ENCODE results near the gene EIF6. TPM values are rescaled to one million over a fixed set of nuclear protein-coding genes. Genes with fewer than 3 reads are reported as not detected.

Gene EIF6
- total and polyA plus RNA-seq, 9 of the 15 experiments (the other 6 are each of a cell fraction or from before 2014, with no cell fraction given): 165 to 832 (median 229) TPM

GRCh38 chr20:35271073-35271882, 13.3 kb downstream of the EIF6 start (continued):
- TF ChIP-seq BRD9 (IDR thresholded peaks at IDR 0.05; ENCODE audit: low read depth, partially characterized antibody) (peak; percentile 26), C11orf30 (IDR thresholded peaks at IDR 0.05; ENCODE audit: low read depth) (peak; percentile 92), FOXM1 (IDR thresholded peaks at IDR 0.05; ENCODE audit: low read depth) (no peak), FOXM1 (CRISPR knock-in tag; IDR thresholded peaks at IDR 0.05; ENCODE audit: low read depth) (no peak), HNRNPK (IDR thresholded peaks at IDR 0.05; ENCODE audit: low read depth, low read length, poor library complexity, severe bottlenecking) (no peak), KLF13 (tag; IDR thresholded peaks at IDR 0.05; ENCODE audit: borderline replicate concordance, low read depth) (no peak), TBP (optimal IDR thresholded peaks at IDR 0.05; ENCODE audit: low read depth, low read length) (peak; percentile 31), MEIS2 (IDR thresholded peaks at IDR 0.05; ENCODE audit: partially characterized antibody) (peak; percentile 9), EP300 (IDR thresholded peaks at IDR 0.05; ENCODE audit: low read length) (peak; percentile 23; the same call in 1 of the 2 replicates), CXXC5 (CRISPR knock-in tag; IDR thresholded peaks at IDR 0.05) (0 out of 2 replicates have a peak, but pooled peaks have one; percentile 10), TBL1XR1 (IDR thresholded peaks at IDR 0.05; ENCODE audit: low read length in 2 of 2) (no peak), POLR2G (IDR thresholded peaks at IDR 0.05; ENCODE audit: low read depth, low read length) (peak; percentile 42; the same call in 1 of the 2 replicates), ZC3H4 (CRISPR knock-in tag; IDR thresholded peaks at IDR 0.05; ENCODE audit: borderline replicate concordance) (no peak), TOE1 (IDR thresholded peaks at IDR 0.05; ENCODE audit: borderline replicate concordance) (peak; percentile 68; the same call in 1 of the 2 replicates), TOE1 (CRISPR knock-in tag; IDR thresholded peaks at IDR 0.05; ENCODE audit: borderline replicate concordance, low read depth) (no peak), PHF8 (IDR thresholded peaks at IDR 0.05; ENCODE audit: borderline replicate concordance, low read length) (peak; percentile 41; the same call in 1 of the 2 replicates)
- TF ChIP-seq, protein P1, sequence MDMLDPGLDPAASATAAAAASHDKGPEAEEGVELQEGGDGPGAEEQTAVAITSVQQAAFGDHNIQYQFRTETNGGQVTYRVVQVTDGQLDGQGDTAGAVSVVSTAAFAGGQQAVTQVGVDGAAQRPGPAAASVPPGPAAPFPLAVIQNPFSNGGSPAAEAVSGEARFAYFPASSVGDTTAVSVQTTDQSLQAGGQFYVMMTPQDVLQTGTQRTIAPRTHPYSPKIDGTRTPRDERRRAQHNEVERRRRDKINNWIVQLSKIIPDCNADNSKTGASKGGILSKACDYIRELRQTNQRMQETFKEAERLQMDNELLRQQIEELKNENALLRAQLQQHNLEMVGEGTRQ (CRISPR knock-in tag; IDR thresholded peaks at IDR 0.05): peak; percentile 62
- TF ChIP-seq, protein P2, sequence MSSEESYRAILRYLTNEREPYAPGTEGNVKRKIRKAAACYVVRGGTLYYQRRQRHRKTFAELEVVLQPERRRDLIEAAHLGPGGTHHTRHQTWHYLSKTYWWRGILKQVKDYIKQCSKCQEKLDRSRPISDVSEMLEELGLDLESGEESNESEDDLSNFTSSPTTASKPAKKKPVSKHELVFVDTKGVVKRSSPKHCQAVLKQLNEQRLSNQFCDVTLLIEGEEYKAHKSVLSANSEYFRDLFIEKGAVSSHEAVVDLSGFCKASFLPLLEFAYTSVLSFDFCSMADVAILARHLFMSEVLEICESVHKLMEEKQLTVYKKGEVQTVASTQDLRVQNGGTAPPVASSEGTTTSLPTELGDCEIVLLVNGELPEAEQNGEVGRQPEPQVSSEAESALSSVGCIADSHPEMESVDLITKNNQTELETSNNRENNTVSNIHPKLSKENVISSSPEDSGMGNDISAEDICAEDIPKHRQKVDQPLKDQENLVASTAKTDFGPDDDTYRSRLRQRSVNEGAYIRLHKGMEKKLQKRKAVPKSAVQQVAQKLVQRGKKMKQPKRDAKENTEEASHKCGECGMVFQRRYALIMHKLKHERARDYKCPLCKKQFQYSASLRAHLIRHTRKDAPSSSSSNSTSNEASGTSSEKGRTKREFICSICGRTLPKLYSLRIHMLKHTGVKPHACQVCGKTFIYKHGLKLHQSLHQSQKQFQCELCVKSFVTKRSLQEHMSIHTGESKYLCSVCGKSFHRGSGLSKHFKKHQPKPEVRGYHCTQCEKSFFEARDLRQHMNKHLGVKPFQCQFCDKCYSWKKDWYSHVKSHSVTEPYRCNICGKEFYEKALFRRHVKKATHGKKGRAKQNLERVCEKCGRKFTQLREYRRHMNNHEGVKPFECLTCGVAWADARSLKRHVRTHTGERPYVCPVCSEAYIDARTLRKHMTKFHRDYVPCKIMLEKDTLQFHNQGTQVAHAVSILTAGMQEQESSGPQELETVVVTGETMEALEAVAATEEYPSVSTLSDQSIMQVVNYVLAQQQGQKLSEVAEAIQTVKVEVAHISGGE (CRISPR knock-in tag; IDR thresholded peaks at IDR 0.05): no peak
- TF ChIP-seq, protein P3, sequence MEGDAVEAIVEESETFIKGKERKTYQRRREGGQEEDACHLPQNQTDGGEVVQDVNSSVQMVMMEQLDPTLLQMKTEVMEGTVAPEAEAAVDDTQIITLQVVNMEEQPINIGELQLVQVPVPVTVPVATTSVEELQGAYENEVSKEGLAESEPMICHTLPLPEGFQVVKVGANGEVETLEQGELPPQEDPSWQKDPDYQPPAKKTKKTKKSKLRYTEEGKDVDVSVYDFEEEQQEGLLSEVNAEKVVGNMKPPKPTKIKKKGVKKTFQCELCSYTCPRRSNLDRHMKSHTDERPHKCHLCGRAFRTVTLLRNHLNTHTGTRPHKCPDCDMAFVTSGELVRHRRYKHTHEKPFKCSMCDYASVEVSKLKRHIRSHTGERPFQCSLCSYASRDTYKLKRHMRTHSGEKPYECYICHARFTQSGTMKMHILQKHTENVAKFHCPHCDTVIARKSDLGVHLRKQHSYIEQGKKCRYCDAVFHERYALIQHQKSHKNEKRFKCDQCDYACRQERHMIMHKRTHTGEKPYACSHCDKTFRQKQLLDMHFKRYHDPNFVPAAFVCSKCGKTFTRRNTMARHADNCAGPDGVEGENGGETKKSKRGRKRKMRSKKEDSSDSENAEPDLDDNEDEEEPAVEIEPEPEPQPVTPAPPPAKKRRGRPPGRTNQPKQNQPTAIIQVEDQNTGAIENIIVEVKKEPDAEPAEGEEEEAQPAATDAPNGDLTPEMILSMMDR (IDR thresholded peaks at IDR 0.05 in 2 of 3, conservative IDR thresholded peaks at IDR 0.05 in 1 of 3; ENCODE audit: insufficient read depth in 2 of 3, low read depth in 1 of 3, low read length in 3 of 3): peak in 2 of 3 experiments; percentile 16 to 44; a peak in 3 of 6 replicates

Measured in K562 (cell line).